Measurements from ENCODE around the gene CTSD.

The CTSD gene

GRCh38 chr11:1739576-1739975, 24.2 kb downstream of the CTSD start:
- no peak for TF ChIP-seq CTCF (IDR thresholded peaks at IDR 0.05)
- Histone ChIP-seq H3K4me3 (no peak overlapping the region), H3K27ac (no peak overlapping the region)
- DNase-seq (ENCODE audit: low spot score) = no peak

GRCh38 chr11:1738380-1738779, 25.3 kb downstream of the CTSD start:
- DNase-seq (ENCODE audit: low spot score) = no peak
- H3K27ac ChIP-seq = no peak overlapping the region
- TF ChIP-seq CTCF (IDR thresholded peaks at IDR 0.05) = no peak
- H3K4me3 ChIP-seq = no peak overlapping the region

- TF ChIP-seq CTCF (IDR thresholded peaks at IDR 0.05) = no peak
- no peak for DNase-seq (ENCODE audit: low spot score)
- Histone ChIP-seq H3K4me3 (no peak overlapping the region), H3K27ac (no peak overlapping the region)
Observed at GRCh38 chr11:1737080-1737757, 26.5 kb downstream of the CTSD start.

- no peak for TF ChIP-seq CTCF (IDR thresholded peaks at IDR 0.05)
- DNase-seq (ENCODE audit: low spot score) = no peak
- Histone ChIP-seq H3K4me3 (no peak overlapping the region), H3K27ac (no peak overlapping the region)
Observed at GRCh38 chr11:1736447-1736992, 27.2 kb downstream of the CTSD start.

GRCh38 chr11:1735271-1735670, 28.5 kb downstream of the CTSD start:
- Histone ChIP-seq H3K27ac (no peak overlapping the region), H3K4me3 (no peak overlapping the region)
- TF ChIP-seq CTCF (IDR thresholded peaks at IDR 0.05) = no peak
- no peak for DNase-seq (ENCODE audit: low spot score)

GRCh38 chr11:1734641-1735081, 29.1 kb downstream of the CTSD start:
- no peak for DNase-seq (ENCODE audit: low spot score)
- Histone ChIP-seq H3K27ac (no peak overlapping the region), H3K4me3 (no peak overlapping the region)
- no peak for TF ChIP-seq CTCF (IDR thresholded peaks at IDR 0.05)
